Measurements from ENCODE around the gene C6orf136. TPM values are rescaled to one million over a fixed set of nuclear protein-coding genes. Genes with fewer than 3 reads are reported as not detected.

The C6orf136 gene
- total RNA-seq, 2 donors from 2014 or later: 17.9 to 24.3 TPM

DNA sequence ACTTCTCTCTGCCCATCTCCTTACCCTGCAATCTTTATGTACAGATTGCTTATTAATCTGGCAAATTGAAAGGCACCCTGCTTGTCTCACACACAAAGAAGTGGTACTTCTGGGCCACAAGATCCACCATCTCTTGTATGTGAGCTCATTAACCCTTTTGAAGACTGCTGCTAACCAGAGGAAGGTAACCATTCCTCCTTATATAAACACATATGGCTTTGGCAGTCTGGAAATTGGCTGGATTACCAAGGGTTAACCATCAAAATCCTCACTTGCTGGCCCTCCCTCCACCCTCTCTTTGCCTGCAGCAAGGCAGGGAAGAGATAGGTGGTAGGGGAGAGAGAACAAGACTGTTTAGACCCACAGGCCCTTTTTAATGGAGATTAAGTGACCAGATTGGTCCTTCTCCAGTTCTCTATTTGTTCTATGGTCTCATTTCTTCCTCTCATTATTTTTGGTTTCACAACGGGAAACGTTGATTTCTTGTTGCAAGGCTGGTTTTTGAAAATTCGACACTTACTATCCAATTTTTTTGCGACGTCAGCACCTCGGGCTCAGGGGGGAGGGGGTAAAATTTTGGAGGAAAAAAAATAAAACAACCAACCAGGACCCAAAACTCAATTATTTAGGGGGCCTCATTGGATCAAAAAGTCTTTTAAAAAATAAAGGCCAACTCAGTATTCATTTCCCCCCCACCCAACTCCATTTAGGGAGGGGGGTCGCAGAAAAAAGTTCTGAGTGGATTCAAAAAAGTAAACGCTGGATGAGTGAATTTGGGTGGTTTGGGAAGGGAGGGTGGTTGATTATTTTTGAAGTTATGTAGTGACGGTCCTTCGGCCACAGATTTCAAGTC is 30.7 kb upstream of the C6orf136 start:
- Histone ChIP-seq H3K36me3 (ENCODE audit: control insufficient read depth, insufficient read depth, low read length) (peaks cover 52% of the 10 kb centered on the region), H3K9ac (ENCODE audit: extremely low read depth, low read length, poor library complexity, severe bottlenecking) (peak overlapping the region; percentile 100), H3K4me1 (ENCODE audit: control insufficient read depth, insufficient read depth, low read length) (peaks cover 2% of the 10 kb centered on the region), H3K4me3 (ENCODE audit: low read length) (peak overlapping the region; percentile 92), H3K27me3 (ENCODE audit: control insufficient read depth, insufficient read depth, low read length, poor library complexity, severe bottlenecking) (no peaks in the 10 kb centered on the region), H3K9me3 (ENCODE audit: control insufficient read depth, low read length) (no peaks in the 10 kb centered on the region), H3K27ac (ENCODE audit: low read depth, low read length) (peak overlapping the region; percentile 99)
- TF ChIP-seq, protein P1, sequence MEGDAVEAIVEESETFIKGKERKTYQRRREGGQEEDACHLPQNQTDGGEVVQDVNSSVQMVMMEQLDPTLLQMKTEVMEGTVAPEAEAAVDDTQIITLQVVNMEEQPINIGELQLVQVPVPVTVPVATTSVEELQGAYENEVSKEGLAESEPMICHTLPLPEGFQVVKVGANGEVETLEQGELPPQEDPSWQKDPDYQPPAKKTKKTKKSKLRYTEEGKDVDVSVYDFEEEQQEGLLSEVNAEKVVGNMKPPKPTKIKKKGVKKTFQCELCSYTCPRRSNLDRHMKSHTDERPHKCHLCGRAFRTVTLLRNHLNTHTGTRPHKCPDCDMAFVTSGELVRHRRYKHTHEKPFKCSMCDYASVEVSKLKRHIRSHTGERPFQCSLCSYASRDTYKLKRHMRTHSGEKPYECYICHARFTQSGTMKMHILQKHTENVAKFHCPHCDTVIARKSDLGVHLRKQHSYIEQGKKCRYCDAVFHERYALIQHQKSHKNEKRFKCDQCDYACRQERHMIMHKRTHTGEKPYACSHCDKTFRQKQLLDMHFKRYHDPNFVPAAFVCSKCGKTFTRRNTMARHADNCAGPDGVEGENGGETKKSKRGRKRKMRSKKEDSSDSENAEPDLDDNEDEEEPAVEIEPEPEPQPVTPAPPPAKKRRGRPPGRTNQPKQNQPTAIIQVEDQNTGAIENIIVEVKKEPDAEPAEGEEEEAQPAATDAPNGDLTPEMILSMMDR (conservative IDR thresholded peaks at IDR 0.05): no peak
- Mint-ChIP-seq H3K9me3 (no peaks in the 10 kb centered on the region), H3K36me3 (ENCODE audit: low read depth) (peaks cover 34% of the 10 kb centered on the region), H3K4me1 (peaks cover 23% of the 10 kb centered on the region), H3K27ac (peak overlapping the region; percentile 100), H3K4me3 (peak overlapping the region; percentile 99), H3K27me3 (ENCODE audit: insufficient read depth) (no peaks in the 10 kb centered on the region)
- DNase-seq: peak; percentile 67
- 0% methylated on average over 3 to 10 of the region's 10 CpGs for WGBS, 2 experiments (ENCODE audit: insufficient coverage in 1 of 2, insufficient read length in 1 of 2)

DNA sequence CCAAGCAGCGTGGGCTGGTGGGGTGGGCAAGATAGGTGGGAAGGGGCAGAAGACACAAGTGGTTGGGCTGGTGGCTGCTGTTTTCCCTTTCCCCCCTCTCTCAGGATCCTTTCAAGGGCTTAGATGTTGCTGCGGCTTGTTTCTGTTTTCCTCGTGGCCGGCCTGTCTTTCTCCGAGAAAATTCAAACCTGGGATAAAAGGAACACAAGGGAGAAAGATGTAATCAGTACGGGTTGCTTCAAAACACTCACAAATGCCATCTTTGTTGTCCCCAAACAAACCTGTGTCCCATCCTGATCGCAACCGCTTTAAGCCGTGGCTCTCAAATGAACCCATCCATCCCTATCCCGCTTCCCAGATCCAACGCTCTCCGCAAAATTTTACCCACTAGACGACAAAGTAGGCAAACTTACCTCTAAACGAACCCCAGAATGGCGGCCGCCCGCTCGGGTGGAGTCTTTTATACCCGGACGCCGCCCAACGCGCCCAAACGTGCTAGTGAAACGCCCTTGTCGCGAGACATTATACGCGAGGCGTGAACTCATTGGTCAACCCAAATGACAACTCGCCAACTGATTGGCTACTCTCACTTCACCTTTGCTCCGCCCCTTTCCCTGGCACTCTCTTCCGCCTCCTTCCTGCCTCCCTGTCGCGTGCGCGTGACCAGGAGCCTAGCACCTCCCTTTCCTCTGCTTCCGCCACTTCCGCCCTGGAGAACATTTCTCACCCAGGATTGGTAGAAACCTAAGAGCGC is 29.9 kb upstream of the C6orf136 start, which contains the start of gene PPP1R10:
TSS of gene PPP1R10 (minus strand) at position 433 of the 754 bp plus-strand sequence. CDS start 7,299 bp downstream, outside the sequence.
- no peaks in the 10 kb centered on the region for H3K9me3 Mint-ChIP-seq
- no peaks in the 10 kb centered on the region for H3K27me3 Mint-ChIP-seq (ENCODE audit: insufficient read depth)
- H3K4me3 ChIP-seq (ENCODE audit: low read length): peak within 1 kb of the TSS; percentile 94
- H3K36me3 Mint-ChIP-seq (ENCODE audit: low read depth): peaks cover 40% of the 10 kb centered on the region
- peak; percentile 100 for DNase-seq
- 0% methylated on average over 22 to 40 of the region's 40 CpGs for whole genome bisulfite sequencing, 2 experiments (ENCODE audit: insufficient coverage in 1 of 2, insufficient read length in 1 of 2)
- H3K27me3 ChIP-seq (ENCODE audit: control insufficient read depth, insufficient read depth, low read length, poor library complexity, severe bottlenecking): no peaks in the 10 kb centered on the region
- H3K27ac Mint-ChIP-seq: peak within 1 kb of the TSS; percentile 100
- peaks cover 21% of the 10 kb centered on the region for H3K4me1 Mint-ChIP-seq
- peak within 1 kb of the TSS; percentile 100 for H3K9ac ChIP-seq (ENCODE audit: extremely low read depth, low read length, poor library complexity, severe bottlenecking)
- H3K4me3 Mint-ChIP-seq: peak within 1 kb of the TSS; percentile 99
- TF ChIP-seq, protein P1 (conservative IDR thresholded peaks at IDR 0.05): no peak
- H3K27ac ChIP-seq (ENCODE audit: low read depth, low read length): peak within 1 kb of the TSS; percentile 99
- peaks cover 2% of the 10 kb centered on the region for H3K4me1 ChIP-seq (ENCODE audit: control insufficient read depth, insufficient read depth, low read length)
- peaks cover 47% of the 10 kb centered on the region for H3K36me3 ChIP-seq (ENCODE audit: control insufficient read depth, insufficient read depth, low read length)
- no peaks in the 10 kb centered on the region for H3K9me3 ChIP-seq (ENCODE audit: control insufficient read depth, low read length)

DNA sequence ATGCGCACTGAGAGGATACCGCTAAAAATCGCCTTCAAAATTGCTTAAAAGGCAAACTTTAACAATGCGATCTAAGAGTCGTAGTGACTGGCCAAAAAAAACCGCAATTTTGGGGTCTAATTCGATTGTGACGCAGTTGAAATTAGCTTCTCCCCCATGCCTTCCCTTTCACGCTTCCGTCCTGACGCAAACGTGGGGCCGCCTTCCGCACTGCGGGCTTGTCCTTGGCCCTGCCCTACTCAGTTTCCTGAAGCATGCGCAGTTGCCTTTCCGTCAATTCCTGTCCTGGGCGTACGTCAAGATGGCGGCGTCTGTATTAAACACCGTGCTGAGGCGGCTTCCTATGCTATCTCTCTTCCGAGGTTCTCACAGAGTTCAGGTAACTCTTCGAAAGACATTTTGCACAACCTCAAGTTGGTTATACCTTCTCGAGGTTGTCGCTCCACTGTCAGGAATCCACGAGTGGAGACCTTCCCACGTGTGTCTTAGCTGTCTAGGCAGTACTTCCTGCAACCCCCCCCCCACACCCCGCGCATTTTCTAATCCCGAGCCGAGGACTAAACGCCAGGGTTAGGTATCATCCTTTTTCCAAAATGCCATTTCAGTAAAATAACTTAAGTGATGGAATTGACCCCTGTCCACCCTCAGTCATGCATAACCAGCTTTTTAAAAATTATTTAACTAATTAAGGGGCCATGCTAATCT is 29.2 kb upstream of the C6orf136 start, which contains the start of gene MRPS18B:
TSS of gene MRPS18B (plus strand) at position 276 of the 705 bp plus-strand sequence. CDS start at position 302, 26 bp downstream.
- peak within 1 kb of the TSS; percentile 99 for H3K4me3 Mint-ChIP-seq
- 0 to 1% methylated on average over 26 to 34 of the region's 34 CpGs for WGBS, 2 experiments (ENCODE audit: insufficient coverage in 1 of 2, insufficient read length in 1 of 2)
- no peaks in the 10 kb centered on the region for H3K27me3 Mint-ChIP-seq (ENCODE audit: insufficient read depth)
- peaks cover 16% of the 10 kb centered on the region for H3K4me1 Mint-ChIP-seq
- H3K9me3 Mint-ChIP-seq: no peaks in the 10 kb centered on the region
- peak within 1 kb of the TSS; percentile 94 for H3K4me3 ChIP-seq (ENCODE audit: low read length)
- H3K4me1 ChIP-seq (ENCODE audit: control insufficient read depth, insufficient read depth, low read length): peaks cover 2% of the 10 kb centered on the region
- peaks cover 43% of the 10 kb centered on the region for H3K36me3 Mint-ChIP-seq (ENCODE audit: low read depth)
- peak within 1 kb of the TSS; percentile 100 for H3K9ac ChIP-seq (ENCODE audit: extremely low read depth, low read length, poor library complexity, severe bottlenecking)
- H3K27me3 ChIP-seq (ENCODE audit: control insufficient read depth, insufficient read depth, low read length, poor library complexity, severe bottlenecking): no peaks in the 10 kb centered on the region
- TF ChIP-seq, protein P1 (conservative IDR thresholded peaks at IDR 0.05): no peak
- peak; percentile 97 for DNase-seq
- H3K27ac Mint-ChIP-seq: peak within 1 kb of the TSS; percentile 100
- H3K27ac ChIP-seq (ENCODE audit: low read depth, low read length): peak within 1 kb of the TSS; percentile 99
- peaks cover 52% of the 10 kb centered on the region for H3K36me3 ChIP-seq (ENCODE audit: control insufficient read depth, insufficient read depth, low read length)
- no peaks in the 10 kb centered on the region for H3K9me3 ChIP-seq (ENCODE audit: control insufficient read depth, low read length)
